Measurements from ENCODE around the gene CHD3.
"Not testable (repeated sequence)": the region's sequence is repeated elsewhere in the genome, so short reads cannot be mapped to it uniquely, and the experiment has no call there.

Gene CHD3

GRCh38 chr17:7850701-7851437, 37.7 kb upstream of the CHD3 start:
- no peak for DNase-seq

GRCh38 chr17:7851438-7852261, 36.9 kb upstream of the CHD3 start:
- no peak for DNase-seq

- DNase-seq, result no peak
These were observed 36.3 kb upstream of the CHD3 start for GRCh38 chr17:7852262-7852670.

- no peak for DNase-seq
These were observed 35.5 kb upstream of the CHD3 start for GRCh38 chr17:7852919-7853690.

GRCh38 chr17:7853691-7854038, 34.9 kb upstream of the CHD3 start:
- DNase-seq, result no peak

- DNase-seq, result no peak
These were observed 34.4 kb upstream of the CHD3 start for GRCh38 chr17:7854078-7854777.

- no peak for DNase-seq
These were observed 33.5 kb upstream of the CHD3 start, which contains the start of gene TMEM88 for GRCh38 chr17:7854851-7855659. Gene TMEM88 (plus strand): TSS chr17:7855066. CDS start chr17:7855075, 9 bp downstream.

- DNase-seq, result no peak
These were observed 33.0 kb upstream of the CHD3 start for GRCh38 chr17:7855660-7856010.

- no peak for DNase-seq
These were observed 32.4 kb upstream of the CHD3 start for GRCh38 chr17:7856011-7856810.

GRCh38 chr17:7856811-7857712, 31.5 kb upstream of the CHD3 start, which contains the start of gene NAA38:
Gene NAA38 (minus strand): TSS chr17:7857559. CDS start chr17:7857463, 96 bp downstream.
- peak; percentile 96 for DNase-seq

- DNase-seq, result peak; percentile 65
These were observed 30.7 kb upstream of the CHD3 start, which contains the start of gene CYB5D1 for GRCh38 chr17:7857713-7858521. Gene CYB5D1 (plus strand): TSS chr17:7858003. CDS start chr17:7858135, 132 bp downstream.

- DNase-seq, result peak; percentile 44
These were observed 30.1 kb upstream of the CHD3 start for GRCh38 chr17:7858522-7858810.

- no peak for DNase-seq
These were observed 29.6 kb upstream of the CHD3 start for GRCh38 chr17:7859028-7859427.

- no peak for DNase-seq
These were observed 25.7 kb upstream of the CHD3 start for GRCh38 chr17:7862692-7863437.

- not testable (repeated sequence) for DNase-seq
These were observed 24.2 kb upstream of the CHD3 start for GRCh38 chr17:7864384-7864783.

- no peak for DNase-seq
These were observed 23.5 kb upstream of the CHD3 start for GRCh38 chr17:7864995-7865650.

- no peak for DNase-seq
These were observed 20.7 kb upstream of the CHD3 start for GRCh38 chr17:7867881-7868329.

GRCh38 chr17:7873051-7873450, 15.5 kb upstream of the CHD3 start:
- no peak for DNase-seq

Measured in SIG-M5 (cell line).